ENCODE measurements around the gene AGPAT3. TPM values are rescaled to one million over a fixed set of nuclear protein-coding genes. Genes with fewer than 3 reads are reported as not detected.
A peak's percentile ranks its signal among the peaks of the same experiment; 100 is the strongest.

Gene AGPAT3
- total RNA-seq, 4 donors from 2014 or later, result 28.0 to 36.5 (median 32.2) TPM

DNA sequence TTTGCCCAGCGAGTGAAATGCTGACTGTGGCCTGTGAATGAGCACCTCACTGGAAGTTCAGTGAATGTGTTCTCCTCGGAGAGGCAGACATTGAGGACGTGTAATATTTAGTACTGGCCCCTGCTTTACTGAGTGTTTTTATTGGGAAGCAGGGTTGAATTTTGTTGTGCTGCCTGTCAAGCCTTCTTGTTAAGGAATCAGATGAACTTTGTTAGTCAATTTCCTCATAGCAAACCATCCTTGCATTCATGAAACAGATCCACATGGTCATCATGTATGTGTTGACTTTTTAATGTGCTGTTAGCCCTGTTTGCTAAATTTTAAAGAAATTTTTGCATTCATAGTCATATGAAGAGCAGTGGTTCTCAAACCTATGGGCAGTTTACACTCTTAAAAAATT lies 47.9 kb downstream of the AGPAT3 start:
- Histone ChIP-seq H3K36me3 (peaks cover 0 to 8% (median 5%) of the 10 kb centered on the region in 4 donors), H3K9me3 (peaks cover 0 to 11% (median 7%) of the 10 kb centered on the region in 4 donors), H3K27ac (replicated peaks in 1 of 4) (no peak overlapping the region), H3K27me3 (no peaks in the 10 kb centered on the region), H3K4me3 (no peak overlapping the region), H3K4me1 (peaks cover 27 to 41% (median 37%) of the 10 kb centered on the region in 4 donors)
- DNase-seq (ENCODE audit: extremely low spot score), result no peak
- no peak for TF ChIP-seq POLR2AphosphoS5 (IDR thresholded peaks at IDR 0.05)
- no peak for TF ChIP-seq EP300 (IDR thresholded peaks at IDR 0.05)
- TF ChIP-seq, protein P1, sequence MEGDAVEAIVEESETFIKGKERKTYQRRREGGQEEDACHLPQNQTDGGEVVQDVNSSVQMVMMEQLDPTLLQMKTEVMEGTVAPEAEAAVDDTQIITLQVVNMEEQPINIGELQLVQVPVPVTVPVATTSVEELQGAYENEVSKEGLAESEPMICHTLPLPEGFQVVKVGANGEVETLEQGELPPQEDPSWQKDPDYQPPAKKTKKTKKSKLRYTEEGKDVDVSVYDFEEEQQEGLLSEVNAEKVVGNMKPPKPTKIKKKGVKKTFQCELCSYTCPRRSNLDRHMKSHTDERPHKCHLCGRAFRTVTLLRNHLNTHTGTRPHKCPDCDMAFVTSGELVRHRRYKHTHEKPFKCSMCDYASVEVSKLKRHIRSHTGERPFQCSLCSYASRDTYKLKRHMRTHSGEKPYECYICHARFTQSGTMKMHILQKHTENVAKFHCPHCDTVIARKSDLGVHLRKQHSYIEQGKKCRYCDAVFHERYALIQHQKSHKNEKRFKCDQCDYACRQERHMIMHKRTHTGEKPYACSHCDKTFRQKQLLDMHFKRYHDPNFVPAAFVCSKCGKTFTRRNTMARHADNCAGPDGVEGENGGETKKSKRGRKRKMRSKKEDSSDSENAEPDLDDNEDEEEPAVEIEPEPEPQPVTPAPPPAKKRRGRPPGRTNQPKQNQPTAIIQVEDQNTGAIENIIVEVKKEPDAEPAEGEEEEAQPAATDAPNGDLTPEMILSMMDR (IDR thresholded peaks at IDR 0.05), result no peak
- no peak for TF ChIP-seq POLR2A (IDR thresholded peaks at IDR 0.05; ENCODE audit: low read depth)
- intact Hi-C loops (cut with DNase I), result no loop called here
- WGBS, result 94% methylated on average over 3 of the region's 3 CpGs

DNA sequence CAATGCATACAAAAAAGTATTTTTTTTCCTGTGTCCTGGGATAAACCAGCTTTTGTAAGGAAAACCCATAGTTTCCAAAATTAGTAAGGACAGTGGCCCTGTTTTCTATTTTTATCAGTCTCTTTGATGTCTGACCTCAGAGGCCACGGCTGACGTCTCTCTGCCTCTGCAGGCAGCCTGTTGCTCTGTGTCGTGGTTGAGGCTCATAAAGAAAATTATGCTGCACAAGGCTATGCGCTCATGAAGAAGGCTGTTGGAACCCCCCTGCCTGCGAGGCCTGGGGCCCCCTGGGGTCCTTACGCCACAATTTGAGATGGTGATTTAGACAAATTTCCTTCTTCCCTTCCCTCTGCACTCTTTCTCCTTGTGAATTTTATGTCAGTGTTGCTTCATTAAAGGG lies 48.9 kb downstream of the AGPAT3 start:
- H3K27me3 ChIP-seq, result no peaks in the 10 kb centered on the region
- TF ChIP-seq EP300 (IDR thresholded peaks at IDR 0.05) (no peak), POLR2A (IDR thresholded peaks at IDR 0.05; ENCODE audit: low read depth) (no peak), POLR2AphosphoS5 (IDR thresholded peaks at IDR 0.05) (no peak)
- TF ChIP-seq, protein P1 (IDR thresholded peaks at IDR 0.05), result no peak
- H3K4me3 ChIP-seq, result no peak overlapping the region
- H3K36me3 ChIP-seq, result peaks cover 0 to 8% (median 5%) of the 10 kb centered on the region in 4 donors
- peak overlapping the region in 1 of 4 donors; percentile 25 for H3K27ac ChIP-seq (replicated peaks in 1 of 4)
- intact Hi-C loops (cut with DNase I), result no loop called here
- peaks cover 29 to 39% (median 36%) of the 10 kb centered on the region in 4 donors for H3K4me1 ChIP-seq
- DNase-seq (ENCODE audit: extremely low spot score), result no peak
- peaks cover 0 to 11% (median 7%) of the 10 kb centered on the region in 4 donors for H3K9me3 ChIP-seq
- WGBS, result 47% methylated on average over 6 of the region's 6 CpGs

DNA sequence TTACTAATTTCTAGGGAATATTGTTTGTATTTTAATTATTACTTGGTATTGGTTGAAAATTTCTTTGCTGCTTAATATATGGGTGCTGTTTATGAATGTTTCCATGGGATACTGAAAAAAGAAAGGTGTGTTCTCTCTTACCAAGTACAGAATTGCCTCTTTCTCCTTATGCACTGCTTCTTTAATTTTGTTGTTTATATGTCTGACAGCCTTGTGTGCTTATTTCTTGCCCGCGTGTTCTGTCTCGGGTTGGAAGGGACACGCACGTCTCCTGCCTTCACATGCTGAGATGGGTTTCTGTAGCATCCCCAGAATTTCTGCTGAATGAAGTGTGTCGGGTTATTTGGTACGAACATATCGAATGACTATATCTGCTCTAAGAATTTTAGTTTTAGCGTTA lies 51.1 kb downstream of the AGPAT3 start:
- H3K4me1 ChIP-seq, result peaks cover 33 to 48% (median 44%) of the 10 kb centered on the region in 4 donors
- DNase-seq (ENCODE audit: extremely low spot score), result no peak
- TF ChIP-seq POLR2A (IDR thresholded peaks at IDR 0.05; ENCODE audit: low read depth) (no peak), POLR2AphosphoS5 (IDR thresholded peaks at IDR 0.05) (no peak)
- TF ChIP-seq, protein P1 (IDR thresholded peaks at IDR 0.05), result no peak
- intact Hi-C loops (cut with DNase I), result no loop called here
- H3K27me3 ChIP-seq, result no peaks in the 10 kb centered on the region
- 61% methylated on average over 9 of the region's 9 CpGs for WGBS
- H3K36me3 ChIP-seq, result peaks cover 0 to 8% (median 3%) of the 10 kb centered on the region in 4 donors
- no peak overlapping the region for H3K27ac ChIP-seq (replicated peaks in 1 of 4)
- no peak overlapping the region for H3K4me3 ChIP-seq
- peaks cover 0 to 11% (median 7%) of the 10 kb centered on the region in 4 donors for H3K9me3 ChIP-seq

DNA sequence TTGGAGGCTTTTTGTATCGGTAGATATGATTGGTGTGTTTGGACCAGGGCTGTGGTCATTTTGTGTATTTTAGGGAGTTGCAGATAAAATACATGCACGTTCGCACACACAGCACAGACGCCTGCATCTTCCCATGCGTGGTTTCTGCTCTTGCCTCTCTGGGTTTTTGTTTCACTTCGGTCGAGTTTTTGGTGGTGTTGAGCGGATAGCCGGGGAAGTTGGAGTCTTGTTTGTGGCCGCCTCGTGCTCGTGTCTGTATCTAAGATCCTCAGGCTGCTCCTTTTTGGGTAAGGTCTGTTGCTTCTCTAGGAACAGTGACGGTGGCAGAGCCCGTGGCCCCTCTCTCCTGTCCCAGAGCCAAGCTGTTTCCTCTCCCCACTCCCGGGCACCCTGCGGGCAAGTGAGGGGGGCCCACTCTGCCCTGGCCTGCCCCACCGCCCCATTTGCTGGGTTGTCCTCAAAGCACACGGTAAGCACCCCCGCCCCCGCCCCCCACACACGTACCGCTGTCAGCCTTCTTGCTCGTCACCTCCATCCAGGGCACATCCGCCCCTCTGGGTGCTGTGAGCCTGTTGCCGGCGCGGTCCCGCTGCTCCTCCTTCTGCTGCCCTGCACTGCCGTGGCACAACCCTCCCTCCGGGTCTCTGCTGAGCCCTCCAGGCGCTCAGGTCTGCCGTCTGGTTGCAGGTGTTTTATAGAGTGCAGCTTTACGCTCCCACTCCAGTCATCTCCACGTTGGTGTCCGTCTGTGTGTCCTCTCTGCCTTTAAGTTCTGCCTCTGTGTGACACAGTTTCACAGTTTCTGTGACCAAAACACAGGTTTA lies 51.9 kb downstream of the AGPAT3 start:
- H3K36me3 ChIP-seq, result peaks cover 0 to 4% (median under 1%) of the 10 kb centered on the region in 4 donors
- TF ChIP-seq POLR2AphosphoS5 (IDR thresholded peaks at IDR 0.05) (no peak), POLR2A (IDR thresholded peaks at IDR 0.05; ENCODE audit: low read depth) (no peak)
- peaks cover 0 to 11% (median 7%) of the 10 kb centered on the region in 4 donors for H3K9me3 ChIP-seq
- H3K4me1 ChIP-seq, result peaks cover 40 to 49% (median 43%) of the 10 kb centered on the region in 4 donors
- intact Hi-C loops (cut with DNase I), result no loop called here
- WGBS, result 52% methylated on average over 34 of the region's 35 CpGs
- DNase-seq (ENCODE audit: extremely low spot score), result no peak
- H3K27me3 ChIP-seq, result no peaks in the 10 kb centered on the region
- H3K4me3 ChIP-seq, result peak overlapping the region; percentile 29 to 47 (median 41)
- H3K27ac ChIP-seq (replicated peaks in 1 of 4), result peak overlapping the region in 2 of 4 donors; percentile 39 to 51

Measured in esophagus muscularis mucosa (tissue), 4 donors.